ENCODE data around the gene MRAP2.

- TF ChIP-seq CTCF (conservative IDR thresholded peaks at IDR 0.05; ENCODE audit: low read length) (no peak), EZH2phosphoT487 (IDR thresholded peaks at IDR 0.05; ENCODE audit: borderline replicate concordance, low read depth, low read length) (no peak)
These were observed 60.2 kb downstream of the MRAP2 start for GRCh38 chr6:84093441-84094435.

Measured in OCI-LY7 (cell line).